GM12864 (cell line): ENCODE measurements around the gene DNAJC19.

Source experiments
- DNase-seq: peaks from one replicate; pipeline ENCODE4 v3.0.0-alpha.2; 2011; ENCODE audit warnings: low read depth
- H3K4me3 ChIP-seq: 2 replicates; pipeline ENCODE4 v1.5.1; 2011; ENCODE audit warnings: mild to moderate bottlenecking, low read depth, low read length, control low read depth
- CTCF ChIP-seq: IDR thresholded peaks from 2 replicates; pipeline ENCODE4 v1.5.1; 2011; ENCODE audit warnings: low read depth, mild to moderate bottlenecking, moderate library complexity, low read length, control low read depth, inconsistent platforms; ENCODE audit errors: missing control alignments

The DNAJC19 gene

GRCh38 chr3:180989291-180990163, at the start of gene DNAJC19:
Gene DNAJC19 (minus strand): TSS chr3:180989736. CDS start chr3:180989602, 134 bp downstream.
- peak; percentile 95 for DNase-seq
- peak within 1 kb of the TSS; percentile 83 for H3K4me3 ChIP-seq
- TF ChIP-seq CTCF: no peak

- no peak for TF ChIP-seq CTCF
- DNase-seq: no peak
- no peak overlapping the region for H3K4me3 ChIP-seq
Observed at GRCh38 chr3:181030948-181031347, 41.4 kb upstream of the DNAJC19 start.

- DNase-seq: no peak
- TF ChIP-seq CTCF: no peak
- no peak overlapping the region for H3K4me3 ChIP-seq
Observed at GRCh38 chr3:181025204-181025603, 35.7 kb upstream of the DNAJC19 start.

- no peak overlapping the region for H3K4me3 ChIP-seq
- DNase-seq: no peak
- no peak for TF ChIP-seq CTCF
Observed at GRCh38 chr3:181017690-181018089, 28.2 kb upstream of the DNAJC19 start.

- DNase-seq: no peak
- TF ChIP-seq CTCF: no peak
- H3K4me3 ChIP-seq: no peak overlapping the region
Observed at GRCh38 chr3:181009225-181009624, 19.7 kb upstream of the DNAJC19 start.

- TF ChIP-seq CTCF: no peak
- no peak for DNase-seq
- H3K4me3 ChIP-seq: no peak overlapping the region
Observed at GRCh38 chr3:181008796-181009195, 19.3 kb upstream of the DNAJC19 start.

- no peak overlapping the region for H3K4me3 ChIP-seq
- no peak for TF ChIP-seq CTCF
- no peak for DNase-seq
Observed at GRCh38 chr3:181007262-181007661, 17.7 kb upstream of the DNAJC19 start.
